Endothelial cell of umbilical vein (primary cell): ENCODE measurements around the gene PLD6. TPM values are rescaled to one million over a fixed set of nuclear protein-coding genes. Genes with fewer than 3 reads are reported as not detected.

Experiments used
- BruUV-seq: library from RNA; stranded (reverse); fragments of 400-500 nt; replicated peaks from 2 replicates; lab custom pipeline; 2021; lab: Mats Ljungman, UMichigan
- CTCF ChIA-PET: fragments of 300-600, 350-600 bp; sonication (Branson Sonifier 250); formaldehyde crosslinking; loops from one replicate; lab custom pipeline; 2021; ENCODE audit warnings: antibody characterized with exemption, inconsistent platforms; lab: Charles Lee
- POLR2A ChIA-PET: fragments of 300-600, 350-600 bp; sonication (Branson Sonifier 250); formaldehyde crosslinking; loops from one replicate; lab custom pipeline; 2021; ENCODE audit warnings: antibody characterized with exemption, inconsistent platforms; lab: Charles Lee
- DNase-seq: peaks from one replicate; pipeline ENCODE4 v3.0.0-alpha.2; 2011; ENCODE audit warnings: low read depth, low spot score
- FAIRE-seq: peaks from 2 replicates; lab custom pipeline; 2011; peaks lifted over from hg19 to GRCh38; lab: Jason Lieb, UNC
- H2AFZ ChIP-seq: 2 replicates; pipeline ENCODE4 v1.6.0; 2012; ENCODE audit warnings: low read depth, low read length, control low read depth, inconsistent platforms
- H3K27ac ChIP-seq: 2 replicates; pipeline ENCODE4 v1.5.1; 2011; ENCODE audit warnings: low read depth, mild to moderate bottlenecking, control low read depth, low read length, moderate library complexity; ENCODE audit not compliant: insufficient read depth
- H3K27me3 ChIP-seq, 2 experiments: 2 replicates each; pipeline versions ENCODE4 v1.6.0 to v1.6.1; 2011; ENCODE audit warnings: low read length in 2 of 2, mixed read lengths in 1 of 2; ENCODE audit not compliant: control insufficient read depth in 2 of 2, insufficient read depth in 2 of 2
- H3K36me3 ChIP-seq, 2 experiments: 2 replicates in 1 of 2; 3 replicates in 1 of 2; pipeline ENCODE4 v1.5.1; 2011; ENCODE audit warnings: low read length in 2 of 2, mild to moderate bottlenecking in 1 of 2, moderate library complexity in 1 of 2; ENCODE audit not compliant: control insufficient read depth in 2 of 2, insufficient read depth in 2 of 2; ENCODE audit errors: extremely low read depth in 1 of 2
- H3K4me1 ChIP-seq: 3 replicates; pipeline ENCODE4 v1.5.1; 2011; ENCODE audit warnings: mild to moderate bottlenecking, low read length; ENCODE audit not compliant: control insufficient read depth, insufficient read depth; ENCODE audit errors: extremely low read depth
- H3K4me2 ChIP-seq: 2 replicates; pipeline ENCODE4 v1.6.1; 2011; ENCODE audit warnings: low read length, control low read depth, mixed read lengths; ENCODE audit not compliant: insufficient read depth
- H3K4me3 ChIP-seq, 3 experiments: fragments of 200-600 bp in 1 of 3; sonication (generic), shearing (Covaris generic) in 1 of 3; replicated peaks in 1 of 3; 2 replicates each; pipeline ENCODE4 v1.5.1; 2011 to 2016; ENCODE audit warnings: control low read depth in 3 of 3, low read length in 3 of 3, mild to moderate bottlenecking in 2 of 3, inconsistent platforms in 1 of 3, low read depth in 1 of 3, moderate library complexity in 1 of 3; ENCODE audit not compliant: insufficient read depth in 1 of 3
- H3K79me2 ChIP-seq: 2 replicates; pipeline ENCODE4 v1.6.0; 2012; ENCODE audit warnings: low read length, inconsistent platforms; ENCODE audit not compliant: control insufficient read depth, insufficient read depth
- H3K9ac ChIP-seq: replicated peaks from 2 replicates; pipeline ENCODE3; 2011; ENCODE audit warnings: low read length, control low read depth; ENCODE audit not compliant: insufficient read depth; ENCODE audit errors: extremely low read depth
- H3K9me1 ChIP-seq: replicated peaks from 3 replicates; pipeline ENCODE4 v1.6.0; 2011; ENCODE audit warnings: mild to moderate bottlenecking, low read length; ENCODE audit not compliant: control insufficient read depth, insufficient read depth; ENCODE audit errors: extremely low read depth
- H3K9me3 ChIP-seq: replicated peaks from 2 replicates; pipeline ENCODE4 v1.5.1; 2012; ENCODE audit warnings: low read length, inconsistent platforms; ENCODE audit not compliant: control insufficient read depth, insufficient read depth
- H4K20me1 ChIP-seq: replicated peaks from 2 replicates; pipeline ENCODE3; 2011; ENCODE audit warnings: mild to moderate bottlenecking, low read length; ENCODE audit not compliant: control insufficient read depth, insufficient read depth; ENCODE audit errors: extremely low read depth
- EZH2 ChIP-seq: IDR thresholded peaks from 2 replicates; pipeline ENCODE4 v1.6.1; 2012; ENCODE audit warnings: borderline replicate concordance, low read depth, mild to moderate bottlenecking, moderate library complexity, low read length, inconsistent platforms; ENCODE audit not compliant: severe bottlenecking
- FOS ChIP-seq: IDR thresholded peaks from 2 replicates; pipeline ENCODE4 v1.6.1; 2011; ENCODE audit warnings: mild to moderate bottlenecking, low read length, moderate library complexity, borderline replicate concordance; ENCODE audit not compliant: insufficient read depth
- GATA2 ChIP-seq: IDR thresholded peaks from 2 replicates; pipeline ENCODE4 v1.7.0; 2011; ENCODE audit warnings: low read depth, mild to moderate bottlenecking, moderate library complexity, mixed read lengths, low read length; ENCODE audit not compliant: insufficient read length, insufficient read depth
- JUN ChIP-seq: IDR thresholded peaks from 2 replicates; pipeline ENCODE4 v1.6.1; 2011; ENCODE audit warnings: borderline replicate concordance, low read depth; ENCODE audit not compliant: insufficient read length, insufficient read depth
- MYC ChIP-seq: IDR thresholded peaks from one replicate; pipeline ENCODE4 v1.6.1; 2011; ENCODE audit warnings: mild to moderate bottlenecking, low read depth, low read length
- POLR2A ChIP-seq: IDR thresholded peaks from 2 replicates; pipeline ENCODE4 v1.6.1; 2012; ENCODE audit warnings: low read depth, mild to moderate bottlenecking, control low read depth, low read length
- POLR2AphosphoS5 ChIP-seq: IDR thresholded peaks from 2 replicates; pipeline ENCODE4 v1.6.1; 2012; ENCODE audit warnings: low read depth, mild to moderate bottlenecking, control low read depth, low read length, moderate library complexity; ENCODE audit not compliant: insufficient read depth
- dilution Hi-C: fragments of 300-500 bp; cut with MboI; formaldehyde crosslinking; loops from one replicate; pipeline ENCODE4 v1.15.0; 2019; ENCODE audit warnings: low sequenced_read_pairs; ENCODE audit not compliant: extremely low pct_ligation_motif_present
- intact Hi-C: fragments of 100-400 bp; cut with micrococcal nuclease; formaldehyde crosslinking; loops from one replicate; pipeline ENCODE4 v1.10.0; 2022
- polyA plus RNA-seq, 4 experiments: library from polyadenylated mRNA; depleted of rRNA in 3 of 4; stranded (reverse) in 3 of 4; unstranded in 1 of 4; fragments of >200 nt; gene quantifications; 2 replicates each; pipeline versions ENCODE4 v1.2.1 to v1.2.3, GENCODE V29; 2011 to 2012; ENCODE audit warnings: missing spikeins in 1 of 4
- total RNA-seq: library from RNA; stranded (reverse); gene quantifications from 2 replicates; pipeline ENCODE4 v1.2.3, GENCODE V29; 2021
- TF ChIP-seq, protein P1 (sequence below), 2 donors: IDR thresholded peaks; 1 replicate in 1 of 2; 2 replicates in 1 of 2; pipeline ENCODE4 v1.5.1; 2011; ENCODE audit warnings: low read length in 2 of 2, mild to moderate bottlenecking in 2 of 2, moderate library complexity in 2 of 2, control low read depth in 1 of 2, inconsistent platforms in 1 of 2, low read depth in 1 of 2; ENCODE audit not compliant: insufficient read depth in 1 of 2; ENCODE audit errors: extremely low read depth in 1 of 2
- TF ChIP-seq, protein P2 (sequence below): IDR thresholded peaks from 2 replicates; pipeline ENCODE4 v1.6.1; 2011; ENCODE audit not compliant: insufficient read depth, insufficient read length

PLD6 gene
- total and polyA plus RNA-seq, 2 donors (not counting 3 experiments of a cell fraction or from before 2014, with no cell fraction given): 2.9 to 4.4 TPM

DNA sequence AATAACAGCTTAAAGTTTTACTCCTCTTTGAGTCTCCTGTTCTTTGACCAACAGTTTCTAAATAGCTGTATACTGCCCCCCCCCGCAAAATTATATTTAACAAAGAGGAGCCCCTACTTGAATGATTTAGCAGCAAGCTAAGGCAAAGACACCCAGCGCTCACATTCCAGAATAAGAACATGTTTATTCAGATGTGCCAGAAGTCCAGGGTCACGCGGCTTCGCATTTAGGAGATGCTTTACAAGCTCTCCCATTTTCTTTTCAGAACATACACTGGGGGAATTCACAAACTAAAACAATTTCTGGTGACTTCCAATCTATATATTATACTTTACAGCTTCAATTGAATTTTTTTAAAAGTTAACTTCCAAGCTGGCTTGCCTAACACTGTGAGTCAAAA lies 5.3 kb downstream of the PLD6 start:
- Histone ChIP-seq H3K4me1 (peaks cover 13% of the 10 kb centered on the region), H3K4me3 (no peak overlapping the region), H3K36me3 (no peaks in the 10 kb centered on the region), H2AFZ (no peak overlapping the region), H3K4me2 (no peak overlapping the region), H3K27me3 (no peaks in the 10 kb centered on the region), H3K79me2 (no peaks in the 10 kb centered on the region), H3K27ac (no peak overlapping the region), H3K9me1 (no peaks in the 10 kb centered on the region), H4K20me1 (no peaks in the 10 kb centered on the region), H3K9ac (no peak overlapping the region), H3K9me3 (no peaks in the 10 kb centered on the region)
- CTCF ChIA-PET: interaction anchor here (1.5 kb wide), 1 partner anchor 9 kb away, joined by 7 read pairs; no protein-coding TSS in a partner anchor
- BruUV-seq: no TSS peak
- dilution Hi-C loops (no loop called here), intact Hi-C loops (no loop called here)
- TF ChIP-seq POLR2AphosphoS5 (no peak), JUN (no peak), FOS (no peak)
- TF ChIP-seq, protein P1, sequence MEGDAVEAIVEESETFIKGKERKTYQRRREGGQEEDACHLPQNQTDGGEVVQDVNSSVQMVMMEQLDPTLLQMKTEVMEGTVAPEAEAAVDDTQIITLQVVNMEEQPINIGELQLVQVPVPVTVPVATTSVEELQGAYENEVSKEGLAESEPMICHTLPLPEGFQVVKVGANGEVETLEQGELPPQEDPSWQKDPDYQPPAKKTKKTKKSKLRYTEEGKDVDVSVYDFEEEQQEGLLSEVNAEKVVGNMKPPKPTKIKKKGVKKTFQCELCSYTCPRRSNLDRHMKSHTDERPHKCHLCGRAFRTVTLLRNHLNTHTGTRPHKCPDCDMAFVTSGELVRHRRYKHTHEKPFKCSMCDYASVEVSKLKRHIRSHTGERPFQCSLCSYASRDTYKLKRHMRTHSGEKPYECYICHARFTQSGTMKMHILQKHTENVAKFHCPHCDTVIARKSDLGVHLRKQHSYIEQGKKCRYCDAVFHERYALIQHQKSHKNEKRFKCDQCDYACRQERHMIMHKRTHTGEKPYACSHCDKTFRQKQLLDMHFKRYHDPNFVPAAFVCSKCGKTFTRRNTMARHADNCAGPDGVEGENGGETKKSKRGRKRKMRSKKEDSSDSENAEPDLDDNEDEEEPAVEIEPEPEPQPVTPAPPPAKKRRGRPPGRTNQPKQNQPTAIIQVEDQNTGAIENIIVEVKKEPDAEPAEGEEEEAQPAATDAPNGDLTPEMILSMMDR (IDR thresholded peaks at IDR 0.05; ENCODE audit: extremely low read depth in 1 of 2, insufficient read depth in 1 of 2, low read depth in 1 of 2, low read length in 2 of 2): no peak
- no peak for DNase-seq
- no peak for FAIRE-seq
- POLR2A ChIA-PET: no interaction called here

DNA sequence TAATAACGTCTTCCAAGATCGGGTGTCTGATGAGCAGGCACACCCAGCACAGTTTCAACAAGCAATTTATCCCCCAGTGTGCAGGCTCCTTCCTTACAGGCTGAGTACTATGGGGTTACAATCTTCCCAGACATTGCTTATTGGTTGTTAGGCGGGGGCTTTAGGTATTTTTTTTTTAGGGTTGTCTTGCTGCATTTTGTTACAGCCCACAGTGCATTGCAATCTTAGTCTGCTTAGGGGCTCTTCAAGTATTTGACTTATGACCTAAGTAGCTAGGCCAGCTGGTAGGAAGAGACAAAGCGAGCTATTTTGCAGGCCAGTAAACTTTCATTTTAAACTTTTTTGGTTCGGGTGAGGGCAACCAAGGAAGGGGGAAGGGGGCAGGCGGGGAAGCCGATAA lies 5.8 kb downstream of the PLD6 start:
- no peak overlapping the region for H2AFZ ChIP-seq
- H3K4me3 ChIP-seq: no peak overlapping the region
- H3K9ac ChIP-seq: no peak overlapping the region
- dilution Hi-C loops: no loop called here
- POLR2A ChIA-PET: no interaction called here
- no peaks in the 10 kb centered on the region for H3K9me3 ChIP-seq
- BruUV-seq: no TSS peak
- H3K79me2 ChIP-seq: no peaks in the 10 kb centered on the region
- intact Hi-C loops: no loop called here
- no peaks in the 10 kb centered on the region for H3K9me1 ChIP-seq
- no peak overlapping the region for H3K4me2 ChIP-seq
- H4K20me1 ChIP-seq: no peaks in the 10 kb centered on the region
- no peak for FAIRE-seq
- H3K27me3 ChIP-seq: no peaks in the 10 kb centered on the region
- H3K27ac ChIP-seq: no peak overlapping the region
- peaks cover 8% of the 10 kb centered on the region for H3K4me1 ChIP-seq
- no peaks in the 10 kb centered on the region for H3K36me3 ChIP-seq
- no peak for DNase-seq
- CTCF ChIA-PET: interaction anchor here (1.5 kb wide), 1 partner anchor 9 kb away, joined by 7 read pairs; no protein-coding TSS in a partner anchor
- TF ChIP-seq GATA2 (no peak), POLR2A (no peak), EZH2 (no peak), JUN (no peak), FOS (no peak), MYC (no peak), POLR2AphosphoS5 (no peak)
- TF ChIP-seq, protein P1 (IDR thresholded peaks at IDR 0.05; ENCODE audit: extremely low read depth in 1 of 2, insufficient read depth in 1 of 2, low read depth in 1 of 2, low read length in 2 of 2): no peak
- TF ChIP-seq, protein P2, sequence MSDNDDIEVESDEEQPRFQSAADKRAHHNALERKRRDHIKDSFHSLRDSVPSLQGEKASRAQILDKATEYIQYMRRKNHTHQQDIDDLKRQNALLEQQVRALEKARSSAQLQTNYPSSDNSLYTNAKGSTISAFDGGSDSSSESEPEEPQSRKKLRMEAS: no peak
